Stomach (tissue), 4 donors: ENCODE data around the gene NPIPB8.

Experiments
- CTCF ChIP-seq, 7 experiments: fragments of 450-650 bp in 4 of 7; fragments of 200-600 bp in 3 of 7; sonication (generic) in 3 of 7; IDR thresholded peaks; one replicate each; pipeline ENCODE4 v1.5.1; 2016 to 2019; ENCODE audit warnings: antibody characterized with exemption in 7 of 7, control low read depth in 2 of 7, mild to moderate bottlenecking in 1 of 7
- POLR2A ChIP-seq, 4 donors: fragments of 450-650 bp; IDR thresholded peaks; one replicate each; pipeline ENCODE4 v1.6.1; 2016; ENCODE audit warnings: antibody characterized with exemption in 4 of 4, control low read depth in 2 of 4, mild to moderate bottlenecking in 1 of 4, moderate library complexity in 1 of 4

GRCh38 chr16:28590384-28591340, 47.2 kb upstream of the NPIPB8 start:
- TF ChIP-seq CTCF (IDR thresholded peaks at IDR 0.05) = no peak
- no peak for TF ChIP-seq POLR2A (IDR thresholded peaks at IDR 0.05)
